Stimulated activated CD4-positive, alpha-beta T cell treated with anti-CD3 and anti-CD28 coated beads, Interleukin-12 subunit alpha, Interleukin-12 subunit beta, amount 100 ng/mL, for 48 hours (primary cell): ENCODE measurements around the gene RPEL1.
A peak's percentile ranks its signal among the peaks of the same experiment; 100 is the strongest.
"Not testable (repeated sequence)": the region's sequence is repeated elsewhere in the genome, so short reads cannot be mapped to it uniquely, and the experiment has no call there.

Experiments
- DNase-seq, 3 donors: peaks; one replicate each; pipeline ENCODE4 v3.0.0-alpha.2; 2020; ENCODE audit warnings: low read depth in 2 of 3, low spot score in 1 of 3

The RPEL1 gene

GRCh38 chr10:103232772-103233488 lies 12.8 kb upstream of the RPEL1 start:
- DNase-seq, result no peak

DNA sequence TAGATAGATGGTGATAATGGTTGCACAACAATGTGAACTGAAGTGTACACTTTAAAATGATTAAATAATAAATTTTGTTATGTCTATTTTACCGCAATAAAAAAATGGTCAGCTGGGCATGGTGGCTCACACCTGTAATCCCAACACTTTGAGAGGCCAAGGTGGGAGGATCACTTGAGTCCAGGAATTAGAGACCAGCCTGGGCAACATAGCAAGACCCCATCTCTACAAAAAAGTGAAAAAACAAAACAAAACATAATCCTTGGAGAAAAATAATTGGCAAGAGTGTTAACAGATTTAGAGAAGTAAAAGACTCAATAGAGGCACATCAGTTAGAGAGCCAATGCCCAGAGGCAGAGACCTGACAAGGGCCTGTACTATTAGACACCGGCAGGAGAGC lies 9.9 kb upstream of the RPEL1 start:
- DNase-seq, result no peak

- DNase-seq, result no peak
Measured at GRCh38 chr10:103238506-103239252, 7.0 kb upstream of the RPEL1 start.

DNA sequence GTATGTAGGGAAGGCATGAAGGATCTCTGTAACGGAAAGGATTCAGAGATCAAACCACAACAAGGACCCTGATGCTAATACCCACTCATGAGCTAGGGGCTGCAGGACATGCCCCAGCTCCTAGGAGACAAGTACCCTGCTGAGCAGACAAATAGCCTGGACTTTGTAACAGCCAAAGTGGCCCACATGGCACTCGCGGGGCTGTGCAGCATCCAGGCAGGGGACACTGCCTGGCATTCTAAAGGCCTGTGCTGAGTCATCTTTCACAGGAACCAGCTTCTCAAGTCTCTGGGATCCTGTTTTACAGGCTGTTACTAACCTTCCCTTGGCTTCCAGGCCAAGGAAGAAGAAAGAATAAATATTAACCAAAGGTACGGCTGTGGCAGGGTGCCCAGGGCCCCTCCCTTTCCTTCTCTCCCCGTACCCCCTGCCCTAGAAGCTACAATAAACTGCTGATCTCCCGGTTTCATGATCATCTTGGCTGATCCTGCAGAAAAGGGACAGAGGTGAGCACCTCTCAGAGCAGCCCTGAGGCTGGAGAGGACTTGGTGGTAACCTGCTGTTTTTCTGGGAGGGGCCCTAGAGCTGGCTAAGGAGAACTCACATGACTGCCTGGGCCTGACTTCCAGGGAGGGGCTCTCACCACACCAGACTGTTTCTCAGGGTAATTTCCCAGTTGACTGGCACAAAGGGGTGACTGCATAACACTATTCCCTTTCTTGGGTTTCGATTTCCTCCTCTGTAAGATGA lies 4.2 kb upstream of the RPEL1 start:
- no peak for DNase-seq

DNA sequence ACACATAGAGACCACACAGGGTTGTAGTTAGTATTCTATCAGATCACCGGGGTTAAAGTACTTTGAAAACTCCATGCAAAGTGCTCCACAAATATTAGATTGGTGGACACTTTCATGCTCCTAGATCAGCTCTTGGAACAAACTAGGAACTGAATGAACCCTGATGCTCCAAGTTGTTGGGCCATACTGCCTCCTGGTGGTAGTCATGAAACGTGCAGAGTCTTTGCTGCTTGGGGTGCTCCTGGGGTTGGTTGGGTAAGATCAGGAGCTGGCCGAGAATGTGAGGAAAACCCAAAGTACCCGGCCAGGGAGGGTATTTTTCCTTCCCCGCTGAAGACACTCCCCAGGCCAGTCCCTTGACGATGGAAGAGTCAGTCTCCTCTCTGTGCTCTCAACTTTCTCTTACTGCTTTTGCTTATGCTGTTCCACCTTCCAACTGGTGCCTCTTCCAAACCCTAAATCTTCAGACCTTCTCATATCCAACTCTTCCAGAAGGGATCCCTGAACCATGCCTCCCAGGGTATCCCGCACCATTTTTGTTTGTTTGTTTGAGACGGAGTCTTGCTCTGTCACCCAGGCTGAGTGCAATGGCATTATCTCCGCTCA lies 918 bp upstream of the RPEL1 start:
- DNase-seq, result peak; percentile 39 to 65 (median 44)

GRCh38 chr10:103246324-103246723 lies 637 bp downstream of the RPEL1 start:
- DNase-seq, result no peak

- DNase-seq, result no peak
Measured at GRCh38 chr10:103254113-103254512, 8.4 kb downstream of the RPEL1 start.

DNA sequence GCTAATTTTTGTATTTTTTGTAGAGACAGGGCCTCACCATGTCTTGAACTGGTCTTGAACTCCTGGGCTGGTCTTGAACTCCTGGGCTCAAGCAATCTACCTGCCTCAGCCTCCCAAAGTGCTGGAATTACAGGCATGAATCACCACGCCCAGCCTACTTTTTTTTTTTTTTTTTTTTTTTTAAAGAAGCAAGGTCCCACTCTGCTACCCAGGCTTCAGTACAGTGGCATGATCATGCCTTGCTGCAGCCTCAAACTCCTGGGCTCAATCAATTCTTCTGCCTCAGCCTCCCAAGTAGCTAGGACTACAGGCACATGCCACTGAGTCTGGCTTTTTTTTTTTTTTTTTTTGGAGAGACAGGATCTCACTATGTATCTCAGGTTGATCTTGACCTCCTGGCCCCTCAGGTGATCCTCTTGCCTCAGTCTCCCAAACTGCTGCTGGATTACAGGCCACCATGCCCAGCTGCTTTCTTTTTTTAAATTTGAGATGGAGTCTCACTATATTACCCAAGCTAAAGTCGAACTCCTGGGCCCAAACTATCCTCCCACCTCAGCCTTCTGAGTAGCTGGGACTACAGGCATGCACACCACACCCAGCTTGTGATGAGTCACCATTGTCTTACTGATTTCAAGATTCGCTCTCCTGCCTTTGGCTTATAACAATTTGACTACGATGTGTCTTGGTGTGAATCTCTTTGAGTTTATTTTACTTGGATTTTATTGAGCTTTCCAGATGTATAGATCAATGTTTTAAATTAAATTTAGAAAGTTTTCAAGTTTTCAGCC lies 9.0 kb downstream of the RPEL1 start:
- DNase-seq, result no peak

DNA sequence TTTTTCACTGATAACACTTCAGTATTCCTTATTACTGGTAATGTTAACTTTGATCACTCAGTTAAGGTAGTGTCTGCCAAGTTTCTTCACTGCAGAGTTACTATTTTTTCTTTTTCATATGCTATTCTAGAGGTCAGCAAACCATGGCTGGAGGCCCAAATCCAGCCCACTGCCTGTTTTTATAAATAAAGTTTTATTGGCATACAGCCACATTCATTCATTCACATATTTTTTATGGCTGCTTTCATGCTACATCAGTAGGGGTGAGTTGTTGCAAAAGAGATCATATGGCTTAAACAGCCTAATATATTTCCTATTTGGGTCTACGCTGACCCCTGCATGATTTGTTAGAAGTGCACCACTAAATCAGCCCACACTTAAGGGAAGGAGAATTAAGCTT lies 10.9 kb downstream of the RPEL1 start:
- no peak for DNase-seq

DNA sequence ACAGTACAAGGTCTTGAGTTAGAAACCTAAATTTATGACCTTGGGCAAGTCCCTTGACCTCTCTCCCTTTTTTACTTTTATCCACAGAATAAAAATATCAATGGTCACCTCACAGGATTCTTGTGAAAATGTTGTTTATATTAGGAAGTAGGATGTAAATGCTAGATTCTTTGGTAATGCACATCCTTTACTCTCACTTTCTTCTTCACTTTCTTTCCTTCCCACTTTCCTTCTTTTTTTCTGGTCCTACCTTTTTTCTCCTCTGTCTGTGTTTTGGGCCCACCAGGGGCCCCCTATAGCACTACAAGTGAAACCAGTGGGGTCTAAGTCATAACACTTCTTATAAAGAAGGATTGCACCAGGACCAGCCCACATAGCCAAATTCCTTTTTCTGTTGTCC lies 12.1 kb downstream of the RPEL1 start:
- DNase-seq, result no peak

DNA sequence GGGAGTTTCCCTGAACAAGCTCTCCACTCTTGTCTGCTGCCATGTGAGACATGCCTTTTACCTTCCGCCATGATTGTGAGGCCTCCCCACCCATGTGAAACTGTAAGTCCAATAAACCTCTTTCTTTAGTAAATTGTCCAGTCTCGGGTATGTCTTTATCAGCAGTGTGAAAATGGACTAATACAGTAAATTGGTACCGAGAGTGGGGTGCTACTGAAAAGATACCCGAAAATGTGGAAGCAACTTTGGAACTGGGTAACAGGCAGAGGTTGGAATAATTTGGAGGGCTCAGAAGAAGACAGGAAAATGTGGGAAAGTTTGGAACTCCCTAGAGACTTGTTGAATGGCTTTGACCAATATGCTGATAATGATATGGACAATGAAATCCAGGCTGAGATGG lies 13.2 kb downstream of the RPEL1 start:
- DNase-seq, result not testable (repeated sequence)

GRCh38 chr10:103259989-103260388 lies 14.3 kb downstream of the RPEL1 start:
- DNase-seq, result no peak

DNA sequence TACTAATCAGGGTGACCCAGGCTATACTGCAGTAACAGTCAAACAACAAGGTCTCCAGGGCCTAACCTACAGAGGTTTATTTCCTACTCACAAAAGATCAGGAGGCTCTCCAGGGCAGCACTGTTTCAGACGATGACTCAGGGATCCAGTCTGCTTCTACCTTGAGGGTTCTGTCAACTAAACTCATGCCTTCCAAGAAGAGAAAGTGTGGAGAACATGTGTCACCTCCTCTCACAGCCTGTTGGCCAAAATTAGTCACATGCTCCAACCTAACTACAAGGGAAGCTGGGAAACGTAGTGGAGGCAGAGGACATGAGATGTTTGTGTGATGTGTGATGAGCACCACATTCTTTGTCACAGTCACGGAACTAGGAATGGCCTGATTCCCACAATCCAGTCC lies 16.5 kb downstream of the RPEL1 start:
- no peak for DNase-seq

GRCh38 chr10:103265717-103266329 lies 20.1 kb downstream of the RPEL1 start:
- peak in 1 of 3 donors; percentile 37 for DNase-seq

DNA sequence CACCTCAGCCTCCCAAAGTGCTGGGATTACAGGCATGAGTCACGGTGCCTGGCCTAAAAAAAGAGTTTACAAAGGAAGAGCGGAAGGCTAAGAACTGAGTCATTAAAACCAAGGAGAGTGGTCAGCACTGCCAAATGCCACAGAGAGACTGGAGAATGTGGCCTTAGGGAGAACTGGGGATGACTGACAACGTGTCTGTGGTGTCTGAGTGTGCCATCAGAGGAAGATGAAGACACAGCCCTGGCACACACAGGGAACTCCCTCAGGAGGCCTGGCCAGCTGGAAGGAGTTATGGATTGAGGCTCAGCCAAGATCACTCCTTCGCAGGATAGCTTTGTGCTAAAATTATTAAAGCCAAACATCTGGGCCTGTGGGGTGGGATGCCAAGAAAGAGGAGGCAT lies 27.4 kb downstream of the RPEL1 start:
- no peak for DNase-seq

GRCh38 chr10:103276251-103276895 lies 30.7 kb downstream of the RPEL1 start:
- DNase-seq, result no peak

DNA sequence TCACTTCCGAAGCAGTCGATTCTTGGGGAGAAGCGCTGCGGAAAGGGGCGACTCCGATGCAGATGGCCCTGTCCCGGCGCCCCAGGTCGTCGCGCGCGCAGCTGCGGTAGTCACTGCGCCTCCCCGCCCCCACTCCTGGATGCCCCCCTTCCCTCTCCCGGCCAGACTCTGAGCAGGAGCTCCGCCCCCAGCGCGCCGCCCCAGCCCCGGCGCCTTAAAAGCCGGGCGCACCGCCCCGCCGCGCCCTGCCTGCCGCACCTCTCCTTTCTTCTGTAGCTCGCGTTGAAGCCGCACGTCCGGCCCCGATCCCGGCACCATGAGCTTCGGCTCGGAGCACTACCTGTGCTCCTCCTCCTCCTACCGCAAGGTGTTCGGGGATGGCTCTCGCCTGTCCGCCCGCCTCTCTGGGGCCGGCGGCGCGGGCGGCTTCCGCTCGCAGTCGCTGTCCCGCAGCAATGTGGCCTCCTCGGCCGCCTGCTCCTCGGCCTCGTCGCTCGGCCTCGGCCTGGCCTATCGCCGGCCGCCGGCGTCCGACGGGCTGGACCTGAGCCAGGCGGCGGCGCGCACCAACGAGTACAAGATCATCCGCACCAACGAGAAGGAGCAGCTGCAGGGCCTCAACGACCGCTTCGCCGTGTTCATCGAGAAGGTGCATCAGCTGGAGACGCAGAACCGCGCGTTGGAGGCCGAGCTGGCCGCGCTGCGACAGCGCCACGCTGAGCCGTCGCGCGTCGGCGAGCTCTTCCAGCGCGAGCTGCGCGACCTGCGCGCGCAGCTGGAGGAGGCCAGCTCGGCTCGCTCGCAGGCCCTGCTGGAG lies 31.4 kb downstream of the RPEL1 start, which contains the start of gene INA:
Gene INA (plus strand): TSS at position 243 of the 817 bp plus-strand sequence. CDS start 74 bp downstream, at position 317.
- DNase-seq, result peak in 1 of 3 donors; percentile 20

GRCh38 chr10:103277713-103278536 lies 32.2 kb downstream of the RPEL1 start:
- no peak for DNase-seq
